ENCODE results near the gene TBXAS1. TPM values are rescaled to one million over a fixed set of nuclear protein-coding genes. Genes with fewer than 3 reads are reported as not detected.

The TBXAS1 gene
- total RNA-seq, 4 donors from 2014 or later, result 23.0 to 128 (median 47.3) TPM

GRCh38 chr7:139813151-139813550 is 15.9 kb upstream of the TBXAS1 start:
- TF ChIP-seq, protein P1, sequence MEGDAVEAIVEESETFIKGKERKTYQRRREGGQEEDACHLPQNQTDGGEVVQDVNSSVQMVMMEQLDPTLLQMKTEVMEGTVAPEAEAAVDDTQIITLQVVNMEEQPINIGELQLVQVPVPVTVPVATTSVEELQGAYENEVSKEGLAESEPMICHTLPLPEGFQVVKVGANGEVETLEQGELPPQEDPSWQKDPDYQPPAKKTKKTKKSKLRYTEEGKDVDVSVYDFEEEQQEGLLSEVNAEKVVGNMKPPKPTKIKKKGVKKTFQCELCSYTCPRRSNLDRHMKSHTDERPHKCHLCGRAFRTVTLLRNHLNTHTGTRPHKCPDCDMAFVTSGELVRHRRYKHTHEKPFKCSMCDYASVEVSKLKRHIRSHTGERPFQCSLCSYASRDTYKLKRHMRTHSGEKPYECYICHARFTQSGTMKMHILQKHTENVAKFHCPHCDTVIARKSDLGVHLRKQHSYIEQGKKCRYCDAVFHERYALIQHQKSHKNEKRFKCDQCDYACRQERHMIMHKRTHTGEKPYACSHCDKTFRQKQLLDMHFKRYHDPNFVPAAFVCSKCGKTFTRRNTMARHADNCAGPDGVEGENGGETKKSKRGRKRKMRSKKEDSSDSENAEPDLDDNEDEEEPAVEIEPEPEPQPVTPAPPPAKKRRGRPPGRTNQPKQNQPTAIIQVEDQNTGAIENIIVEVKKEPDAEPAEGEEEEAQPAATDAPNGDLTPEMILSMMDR (IDR thresholded peaks at IDR 0.05; ENCODE audit: low read depth), result no peak

DNA sequence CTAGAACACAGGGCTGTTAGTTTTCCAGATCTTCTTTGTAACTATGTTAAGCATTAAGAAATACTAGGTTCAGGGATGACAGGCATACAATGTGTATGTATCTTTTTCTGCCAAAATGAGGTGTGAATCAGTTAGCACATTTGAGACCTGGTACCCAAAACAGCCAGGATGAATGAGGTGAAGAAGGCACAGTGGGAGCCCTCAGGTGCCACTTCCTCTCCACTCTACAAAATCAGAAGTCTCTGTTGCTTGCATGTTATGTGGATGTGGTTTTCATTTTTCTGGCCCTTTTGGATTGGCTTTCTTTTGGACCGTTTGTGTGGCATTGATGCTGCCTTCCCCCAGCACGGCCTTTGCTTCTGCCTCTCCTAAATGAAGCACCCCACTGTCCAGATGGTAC is 15.4 kb upstream of the TBXAS1 start:
- TF ChIP-seq, protein P1 (IDR thresholded peaks at IDR 0.05; ENCODE audit: low read depth), result no peak

GRCh38 chr7:139817249-139817648 is 11.8 kb upstream of the TBXAS1 start:
- TF ChIP-seq, protein P1 (IDR thresholded peaks at IDR 0.05; ENCODE audit: low read depth), result no peak

GRCh38 chr7:139820089-139820488 is 9.0 kb upstream of the TBXAS1 start:
- TF ChIP-seq, protein P1 (IDR thresholded peaks at IDR 0.05; ENCODE audit: low read depth), result no peak

DNA sequence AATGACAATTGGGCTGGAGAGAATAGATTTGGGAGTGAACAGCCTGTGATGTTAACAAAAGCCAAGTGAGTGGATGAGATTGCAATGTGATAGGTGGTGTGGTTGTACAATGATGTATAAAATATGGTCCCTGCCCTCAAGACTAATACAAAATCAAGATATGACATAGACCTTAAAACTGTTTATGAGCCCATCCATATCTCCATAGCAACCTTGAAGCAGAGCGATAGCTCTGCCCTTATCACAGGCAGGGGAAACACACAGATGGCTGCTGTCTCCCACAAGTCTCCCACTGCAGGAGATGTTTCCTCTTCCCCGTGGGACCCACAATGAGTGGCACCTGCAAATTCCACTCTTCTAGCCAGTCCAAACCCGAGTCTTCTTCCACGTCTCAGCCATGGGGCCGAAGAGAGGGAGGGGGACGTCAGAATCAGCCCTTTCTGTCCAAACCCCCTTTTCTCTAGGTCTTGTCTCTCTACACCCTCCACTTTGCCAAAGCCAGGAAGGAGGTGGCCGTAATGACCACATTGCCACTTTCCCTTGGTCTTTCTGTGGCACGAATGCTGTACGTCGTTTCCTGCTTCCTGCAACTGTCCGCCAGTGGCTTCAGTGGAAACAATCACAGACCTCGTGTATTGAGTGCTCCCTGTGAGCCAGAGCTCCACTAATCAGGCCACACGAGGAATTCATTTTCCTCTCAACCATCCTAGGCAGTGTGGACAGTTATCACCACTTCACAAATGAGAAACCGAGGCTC is 7.5 kb upstream of the TBXAS1 start:
- TF ChIP-seq, protein P1 (IDR thresholded peaks at IDR 0.05; ENCODE audit: low read depth), result no peak

DNA sequence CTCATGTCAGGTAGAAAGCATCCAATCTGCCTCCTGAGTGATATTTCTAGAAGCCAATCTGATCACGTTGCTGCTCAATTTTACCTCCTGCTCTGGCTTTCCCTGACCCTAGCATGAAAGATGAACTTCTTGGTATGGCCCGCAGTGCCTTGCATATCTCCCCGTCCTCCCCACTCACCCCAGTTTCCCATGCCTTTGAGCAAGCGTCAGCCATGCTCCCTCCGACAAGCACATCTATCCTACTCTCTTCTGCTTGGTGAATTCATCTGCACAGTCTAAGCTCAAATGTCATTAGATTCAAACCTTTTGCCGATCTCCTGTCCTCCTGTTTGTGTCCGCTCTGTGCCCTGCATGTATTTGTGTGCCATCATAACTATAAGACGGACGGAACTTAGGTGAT is 6.2 kb upstream of the TBXAS1 start:
- TF ChIP-seq, protein P1 (IDR thresholded peaks at IDR 0.05; ENCODE audit: low read depth), result no peak

- TF ChIP-seq, protein P1 (IDR thresholded peaks at IDR 0.05; ENCODE audit: low read depth), result no peak
These were observed 5.0 kb upstream of the TBXAS1 start for GRCh38 chr7:139823959-139824521.
